OCI-LY1 (cell line): Measurements from ENCODE around the gene FDXACB1.

Experiments used
- H2AFZ ChIP-seq: fragments of 200-600 bp; sonication (generic), shearing (Covaris generic); 2 replicates; pipeline ENCODE4 v1.6.0; 2014; ENCODE audit warnings: antibody characterized with exemption, mild to moderate bottlenecking, low read length
- H3F3A ChIP-seq: fragments of 200-600 bp; sonication (generic), shearing (Covaris generic); 2 replicates; pipeline ENCODE4 v1.6.0; 2014; ENCODE audit warnings: mild to moderate bottlenecking, antibody characterized with exemption, low read length, moderate library complexity; ENCODE audit not compliant: insufficient read depth
- H3K27ac ChIP-seq: fragments of 200-600 bp; sonication (generic); 2 replicates; pipeline ENCODE4 v1.5.1; 2014; ENCODE audit warnings: low read length, mixed run types, mild to moderate bottlenecking, low read depth; ENCODE audit not compliant: poor library complexity, severe bottlenecking
- H3K27me3 ChIP-seq: fragments of 200-600 bp; sonication (generic); 2 replicates; pipeline ENCODE4 v1.6.0; 2014; ENCODE audit warnings: antibody characterized with exemption, mild to moderate bottlenecking, low read length, moderate library complexity; ENCODE audit not compliant: insufficient read depth
- H3K36me3 ChIP-seq: fragments of 200-600 bp; sonication (generic); 2 replicates; pipeline ENCODE4 v1.6.1; 2014; ENCODE audit warnings: mild to moderate bottlenecking, antibody characterized with exemption, low read length, moderate library complexity, mixed read lengths; ENCODE audit not compliant: insufficient read depth
- H3K4me1 ChIP-seq: fragments of 200-600 bp; sonication (generic); 2 replicates; pipeline ENCODE4 v1.5.1; 2014; ENCODE audit warnings: mild to moderate bottlenecking, low read length, moderate library complexity; ENCODE audit not compliant: insufficient read depth, severe bottlenecking
- H3K4me2 ChIP-seq: fragments of 200-600 bp; sonication (generic), shearing (Covaris generic); 2 replicates; pipeline ENCODE4 v1.6.1; 2014; ENCODE audit warnings: low read length
- H3K4me3 ChIP-seq: fragments of 200-600 bp; sonication (generic); 2 replicates; pipeline ENCODE4 v1.5.1; 2014; ENCODE audit warnings: low read length, low read depth, mild to moderate bottlenecking, mixed read lengths; ENCODE audit not compliant: poor library complexity, severe bottlenecking
- H3K79me2 ChIP-seq: fragments of 200-600 bp; shearing (Covaris generic); 2 replicates; pipeline ENCODE4 v1.6.1; 2016; ENCODE audit warnings: mixed run types, low read length, mixed read lengths; ENCODE audit not compliant: insufficient read depth
- H3K9ac ChIP-seq: fragments of 200-600 bp; sonication (generic), shearing (Covaris generic); 2 replicates; pipeline ENCODE4 v1.6.1; 2014; ENCODE audit warnings: mild to moderate bottlenecking, low read length, mixed read lengths
- H3K9me2 ChIP-seq: fragments of 200-600 bp; sonication (generic), shearing (Covaris generic); 2 replicates; pipeline ENCODE4 v1.6.1; 2014; ENCODE audit warnings: low read depth, mild to moderate bottlenecking, low read length, mixed read lengths
- H3K9me3 ChIP-seq: fragments of 200-600 bp; shearing (Covaris generic); 2 replicates; pipeline ENCODE4 v1.6.1; 2014; ENCODE audit warnings: low read length, mixed read lengths
- H4K20me1 ChIP-seq: fragments of 200-600 bp; sonication (generic), shearing (Covaris generic); 2 replicates; pipeline ENCODE4 v1.6.0; 2016; ENCODE audit warnings: mild to moderate bottlenecking, low read length; ENCODE audit not compliant: insufficient read depth
- EZH2 ChIP-seq: fragments of 200-600 bp; sonication (generic), shearing (Covaris generic); IDR thresholded peaks from 2 replicates; pipeline ENCODE4 v1.8.0; 2017; ENCODE audit warnings: borderline replicate concordance, mixed run types, mild to moderate bottlenecking, antibody characterized with exemption, low read length, moderate library complexity, mixed read lengths
- TF ChIP-seq, protein P1 (sequence below): fragments of 200-600 bp; sonication (generic), shearing (Covaris generic); IDR thresholded peaks from 2 replicates; pipeline ENCODE4 v1.5.1; 2017; ENCODE audit warnings: mild to moderate bottlenecking, antibody characterized with exemption, low read length, moderate library complexity, mixed read lengths

FDXACB1 gene

GRCh38 chr11:111913997-111914396 lies 35.0 kb upstream of the FDXACB1 start:
- TF ChIP-seq, protein P1, sequence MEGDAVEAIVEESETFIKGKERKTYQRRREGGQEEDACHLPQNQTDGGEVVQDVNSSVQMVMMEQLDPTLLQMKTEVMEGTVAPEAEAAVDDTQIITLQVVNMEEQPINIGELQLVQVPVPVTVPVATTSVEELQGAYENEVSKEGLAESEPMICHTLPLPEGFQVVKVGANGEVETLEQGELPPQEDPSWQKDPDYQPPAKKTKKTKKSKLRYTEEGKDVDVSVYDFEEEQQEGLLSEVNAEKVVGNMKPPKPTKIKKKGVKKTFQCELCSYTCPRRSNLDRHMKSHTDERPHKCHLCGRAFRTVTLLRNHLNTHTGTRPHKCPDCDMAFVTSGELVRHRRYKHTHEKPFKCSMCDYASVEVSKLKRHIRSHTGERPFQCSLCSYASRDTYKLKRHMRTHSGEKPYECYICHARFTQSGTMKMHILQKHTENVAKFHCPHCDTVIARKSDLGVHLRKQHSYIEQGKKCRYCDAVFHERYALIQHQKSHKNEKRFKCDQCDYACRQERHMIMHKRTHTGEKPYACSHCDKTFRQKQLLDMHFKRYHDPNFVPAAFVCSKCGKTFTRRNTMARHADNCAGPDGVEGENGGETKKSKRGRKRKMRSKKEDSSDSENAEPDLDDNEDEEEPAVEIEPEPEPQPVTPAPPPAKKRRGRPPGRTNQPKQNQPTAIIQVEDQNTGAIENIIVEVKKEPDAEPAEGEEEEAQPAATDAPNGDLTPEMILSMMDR, result no peak
- TF ChIP-seq EZH2, result no peak
- Histone ChIP-seq H2AFZ (no peak overlapping the region), H4K20me1 (no peaks in the 10 kb centered on the region), H3K36me3 (no peaks in the 10 kb centered on the region), H3F3A (no peaks in the 10 kb centered on the region), H3K9me2 (no peaks in the 10 kb centered on the region), H3K9ac (no peak overlapping the region), H3K27ac (no peak overlapping the region), H3K9me3 (no peaks in the 10 kb centered on the region), H3K27me3 (peaks cover 7% of the 10 kb centered on the region; the same call in 1 of the 2 replicates), H3K4me3 (no peak overlapping the region), H3K4me2 (no peak overlapping the region), H3K79me2 (no peaks in the 10 kb centered on the region), H3K4me1 (no peaks in the 10 kb centered on the region)

- H3K27ac ChIP-seq, result no peak overlapping the region
- H3K9ac ChIP-seq, result no peak overlapping the region
- H3K4me2 ChIP-seq, result no peak overlapping the region
- H3K4me3 ChIP-seq, result no peak overlapping the region
- H4K20me1 ChIP-seq, result no peaks in the 10 kb centered on the region
- TF ChIP-seq, protein P1, result no peak
- TF ChIP-seq EZH2, result no peak
- H3K27me3 ChIP-seq, result peaks cover 7% of the 10 kb centered on the region; the same call in 1 of the 2 replicates
- no peaks in the 10 kb centered on the region for H3K9me3 ChIP-seq
- H3K4me1 ChIP-seq, result no peaks in the 10 kb centered on the region
- H3K36me3 ChIP-seq, result no peaks in the 10 kb centered on the region
- H3K9me2 ChIP-seq, result no peaks in the 10 kb centered on the region
- no peaks in the 10 kb centered on the region for H3F3A ChIP-seq
- H2AFZ ChIP-seq, result no peak overlapping the region
- no peaks in the 10 kb centered on the region for H3K79me2 ChIP-seq
Measured at GRCh38 chr11:111913031-111913861, 34.3 kb upstream of the FDXACB1 start.

GRCh38 chr11:111912535-111912934 lies 33.6 kb upstream of the FDXACB1 start, which contains the start of gene HSPB2:
Gene HSPB2 (plus strand): TSS chr11:111912734. CDS start chr11:111912830, 96 bp downstream.
- no peaks in the 10 kb centered on the region for H3K4me1 ChIP-seq
- no peaks in the 10 kb centered on the region for H3K79me2 ChIP-seq
- H3K36me3 ChIP-seq, result no peaks in the 10 kb centered on the region
- H3K4me2 ChIP-seq, result no peak within 1 kb of the TSS
- peaks cover 7% of the 10 kb centered on the region; the same call in 1 of the 2 replicates for H3K27me3 ChIP-seq
- no peak within 1 kb of the TSS for H2AFZ ChIP-seq
- no peaks in the 10 kb centered on the region for H3K9me3 ChIP-seq
- H4K20me1 ChIP-seq, result no peaks in the 10 kb centered on the region
- no peak within 1 kb of the TSS for H3K27ac ChIP-seq
- no peak for TF ChIP-seq EZH2
- TF ChIP-seq, protein P1, result no peak
- no peaks in the 10 kb centered on the region for H3K9me2 ChIP-seq
- no peak within 1 kb of the TSS for H3K9ac ChIP-seq
- no peak within 1 kb of the TSS for H3K4me3 ChIP-seq
- no peaks in the 10 kb centered on the region for H3F3A ChIP-seq
